Measurements from ENCODE around the gene KCNC1. TPM values are rescaled to one million over a fixed set of nuclear protein-coding genes. Genes with fewer than 3 reads are reported as not detected.

KCNC1 gene
- polyA plus RNA-seq, 5 donors = 0.67 to 1.2 (median 0.72) TPM

- DNase-seq = no peak
Measured at GRCh38 chr11:17773674-17774073, 39.1 kb downstream of the KCNC1 start.

GRCh38 chr11:17774232-17775034 is 39.9 kb downstream of the KCNC1 start:
- DNase-seq = no peak

GRCh38 chr11:17775035-17775348 is 40.4 kb downstream of the KCNC1 start:
- DNase-seq = no peak

GRCh38 chr11:17775507-17776211 is 41.1 kb downstream of the KCNC1 start:
- DNase-seq = no peak

- no peak for DNase-seq
Measured at GRCh38 chr11:17776212-17776875, 41.8 kb downstream of the KCNC1 start.

GRCh38 chr11:17777086-17777737 is 42.6 kb downstream of the KCNC1 start:
- no peak for DNase-seq

GRCh38 chr11:17777738-17778091 is 43.1 kb downstream of the KCNC1 start:
- no peak for DNase-seq

- no peak for DNase-seq
Measured at GRCh38 chr11:17778352-17778751, 43.8 kb downstream of the KCNC1 start.

GRCh38 chr11:17778956-17779860 is 44.6 kb downstream of the KCNC1 start:
- DNase-seq = no peak

GRCh38 chr11:17779861-17780594 is 45.4 kb downstream of the KCNC1 start:
- DNase-seq = no peak

GRCh38 chr11:17780668-17781067 is 46.1 kb downstream of the KCNC1 start:
- DNase-seq = no peak

- no peak for DNase-seq
Measured at GRCh38 chr11:17781221-17781620, 46.6 kb downstream of the KCNC1 start.

- no peak for DNase-seq
Measured at GRCh38 chr11:17781626-17782025, 47.0 kb downstream of the KCNC1 start.

GRCh38 chr11:17782145-17782544 is 47.6 kb downstream of the KCNC1 start:
- no peak for DNase-seq

GRCh38 chr11:17782603-17783337 is 48.2 kb downstream of the KCNC1 start:
- no peak for DNase-seq

- no peak for DNase-seq
Measured at GRCh38 chr11:17783878-17784277, 49.3 kb downstream of the KCNC1 start.

- no peak for DNase-seq
Measured at GRCh38 chr11:17786824-17787525, 52.4 kb downstream of the KCNC1 start.

- DNase-seq = no peak
Measured at GRCh38 chr11:17788084-17788483, 53.5 kb downstream of the KCNC1 start.

- no peak for DNase-seq
Measured at GRCh38 chr11:17790453-17790852, 55.9 kb downstream of the KCNC1 start.
